GM23338 (cell line): Measurements from ENCODE around the gene GIMAP6. TPM values are rescaled to one million over a fixed set of nuclear protein-coding genes. Genes with fewer than 3 reads are reported as not detected.

Experiments
- ATAC-seq: fragments of 200-7000 bp; cut with Tn5 transposase; 3 replicates; pipeline ENCODE4 v1.9.1; 2020
- DNase-seq: peaks from one replicate; pipeline ENCODE4 v3.0.0-alpha.2; 2015; ENCODE audit warnings: low spot score
- H2AFZ ChIP-seq: fragments of 200-600 bp; sonication (generic); 2 replicates; pipeline ENCODE4 v1.8.0; 2016; ENCODE audit warnings: antibody characterized with exemption, mild to moderate bottlenecking, moderate library complexity
- H3F3A ChIP-seq: fragments of 200-600 bp; sonication (generic); replicated peaks from 2 replicates; pipeline ENCODE4 v1.8.0; 2017; ENCODE audit warnings: antibody characterized with exemption, mixed run types, low read depth
- H3K27ac ChIP-seq: fragments of 200-600 bp; sonication (generic); 2 replicates; pipeline ENCODE4 v1.6.1; 2016; ENCODE audit warnings: low read depth
- H3K27me3 ChIP-seq: fragments of 200-600 bp; sonication (generic); 2 replicates; pipeline ENCODE4 v1.8.0; 2016; ENCODE audit warnings: mild to moderate bottlenecking, mixed run types, moderate library complexity; ENCODE audit not compliant: insufficient read depth
- H3K36me3 ChIP-seq: fragments of 200-600 bp; sonication (generic); 2 replicates; pipeline ENCODE4 v1.8.0; 2016; ENCODE audit warnings: mild to moderate bottlenecking; ENCODE audit not compliant: insufficient read depth
- H3K4me1 ChIP-seq: fragments of 200-600 bp; sonication (generic); 2 replicates; pipeline ENCODE4 v1.8.0; 2016; ENCODE audit warnings: mild to moderate bottlenecking, moderate library complexity; ENCODE audit not compliant: insufficient read depth
- H3K4me2 ChIP-seq: fragments of 200-600 bp; sonication (generic); 2 replicates; pipeline ENCODE4 v1.7.1; 2017; ENCODE audit warnings: mixed run types
- H3K4me3 ChIP-seq: fragments of 200-600 bp; sonication (generic); 2 replicates; pipeline ENCODE4 v1.6.1; 2016; ENCODE audit warnings: mixed run types
- H3K79me2 ChIP-seq: fragments of 200-600 bp; sonication (generic); replicated peaks from 2 replicates; pipeline ENCODE4 v1.8.0; 2017; ENCODE audit warnings: mild to moderate bottlenecking; ENCODE audit not compliant: insufficient read depth
- H3K9me2 ChIP-seq: fragments of 200-600 bp; sonication (generic); 2 replicates; pipeline ENCODE4 v1.8.0; 2017; ENCODE audit not compliant: insufficient read depth
- H4K20me1 ChIP-seq: fragments of 200-600 bp; sonication (generic); replicated peaks from 2 replicates; pipeline ENCODE4 v1.8.0; 2017; ENCODE audit warnings: mild to moderate bottlenecking; ENCODE audit not compliant: insufficient read depth
- H3K27ac Mint-ChIP-seq: 2 replicates; pipeline ENCODE4 v1.8.0; 2020; ENCODE audit warnings: inconsistent platforms, mild to moderate bottlenecking, moderate library complexity, mixed read lengths
- H3K27me3 Mint-ChIP-seq: 3 replicates; pipeline ENCODE4 v1.8.0; 2022; ENCODE audit warnings: low read depth, mild to moderate bottlenecking, moderate library complexity, mixed read lengths, inconsistent platforms; ENCODE audit not compliant: insufficient read depth, poor library complexity
- H3K36me3 Mint-ChIP-seq: 3 replicates; pipeline ENCODE4 v1.8.0; 2021; ENCODE audit warnings: low read depth, mild to moderate bottlenecking, inconsistent platforms, moderate library complexity, mixed read lengths
- H3K4me1 Mint-ChIP-seq: 3 replicates; pipeline ENCODE4 v1.8.0; 2020; ENCODE audit warnings: mild to moderate bottlenecking, inconsistent platforms, mixed read lengths
- H3K4me3 Mint-ChIP-seq: 3 replicates; pipeline ENCODE4 v1.8.0; 2021; ENCODE audit warnings: moderate library complexity, mild to moderate bottlenecking, inconsistent platforms, mixed read lengths
- H3K9me3 Mint-ChIP-seq: 3 replicates; pipeline ENCODE4 v1.8.0; 2020; ENCODE audit warnings: moderate library complexity, mild to moderate bottlenecking, inconsistent platforms, mixed read lengths
- CREB1 ChIP-seq: fragments of 250-450 bp; sonication (Bioruptor Pico); IDR thresholded peaks from 2 replicates; pipeline ENCODE4 v1.5.0; 2020; ENCODE audit warnings: low read depth, mild to moderate bottlenecking, moderate library complexity
- CTCF ChIP-seq, 2 experiments: fragments of 200-600 bp in 1 of 2; sonication (generic) in 1 of 2; conservative IDR thresholded peaks; 2 replicates each; pipeline versions ENCODE4 v1.5.1 to v1.6.1; 2016 to 2017; ENCODE audit warnings: antibody characterized with exemption in 2 of 2, low read depth in 2 of 2, mild to moderate bottlenecking in 2 of 2, moderate library complexity in 1 of 2
- ETS1 ChIP-seq: IDR thresholded peaks from 2 replicates; pipeline ENCODE4 v1.6.1; 2016; ENCODE audit warnings: antibody characterized with exemption
- EZH2 ChIP-seq: fragments of 200-600 bp; sonication (generic); IDR thresholded peaks from one replicate; pipeline ENCODE4 v1.8.0; 2017; ENCODE audit warnings: antibody characterized with exemption, mild to moderate bottlenecking, low read depth; ENCODE audit not compliant: unreplicated experiment
- JUNB ChIP-seq: IDR thresholded peaks from one replicate; pipeline ENCODE4 v1.6.1; 2016; ENCODE audit warnings: antibody characterized with exemption; ENCODE audit not compliant: unreplicated experiment
- NANOG ChIP-seq: IDR thresholded peaks from 2 replicates; pipeline ENCODE4 v1.6.1; 2016; ENCODE audit warnings: antibody characterized with exemption, borderline replicate concordance
- POLR2AphosphoS5 ChIP-seq: IDR thresholded peaks from 2 replicates; pipeline ENCODE4 v1.6.1; 2016; ENCODE audit warnings: antibody characterized with exemption, low read depth
- REST ChIP-seq: IDR thresholded peaks from one replicate; pipeline ENCODE4 v1.6.1; 2018; ENCODE audit warnings: antibody characterized with exemption; ENCODE audit not compliant: unreplicated experiment
- STAT1 ChIP-seq: IDR thresholded peaks from one replicate; pipeline ENCODE4 v1.6.1; 2016; ENCODE audit warnings: antibody characterized with exemption; ENCODE audit not compliant: unreplicated experiment
- ZNF114 ChIP-seq: fragments of 250-450 bp; sonication (Bioruptor Pico); IDR thresholded peaks from 2 replicates; pipeline ENCODE4 v1.5.0; 2020; ENCODE audit warnings: mild to moderate bottlenecking, moderate library complexity
- ZNF331 ChIP-seq: fragments of 250-450 bp; sonication (Bioruptor Pico); IDR thresholded peaks from 2 replicates; pipeline ENCODE4 v1.5.0; 2020; ENCODE audit warnings: low read depth, mild to moderate bottlenecking, moderate library complexity
- ZNF462 ChIP-seq: fragments of 250-450 bp; sonication (Bioruptor Pico); IDR thresholded peaks from 2 replicates; pipeline ENCODE4 v1.5.0; 2020; ENCODE audit warnings: mild to moderate bottlenecking, moderate library complexity
- long read RNA-seq: library from polyadenylated mRNA; unstranded; transcript quantifications from one replicate; pipeline ENCODE4 v2.0.0, GENCODE V29; 2020; ENCODE audit not compliant: unreplicated experiment
- polyA plus RNA-seq: library from polyadenylated mRNA; unstranded; fragments of >200 nt; fragmentation: Nextera tagmentation; extraction: Ambion mirVana; gene quantifications from 2 replicates; pipeline ENCODE4 v1.2.1, GENCODE V29; 2016
- total RNA-seq: library from RNA; depleted of rRNA; stranded (reverse); fragments of >200 nt; shearing (Covaris generic); gene quantifications from 2 replicates; pipeline ENCODE4 v1.2.3, GENCODE V29; 2014; rRNA removed

GIMAP6 gene
- total RNA-seq: not detected in 2 replicates
- polyA plus RNA-seq: not detected in 2 replicates
- long read RNA-seq: 0 reads

GRCh38 chr7:150631866-150632864 is at the start of gene GIMAP6:
TSS of gene GIMAP6 (minus strand) at chr7:150632385. CDS start at chr7:150630142, 2,243 bp downstream.
- H3K4me1 Mint-ChIP-seq: peaks cover 4% of the 10 kb centered on the region; the same call in 1 of the 3 replicates
- no peaks in the 10 kb centered on the region for H3K27me3 ChIP-seq
- 0 out of 2 replicates have a peak, but pooled peaks cover 2% of the 10 kb centered on the region for H3K9me2 ChIP-seq
- H4K20me1 ChIP-seq: no peaks in the 10 kb centered on the region
- H3K27ac Mint-ChIP-seq: no peak within 1 kb of the TSS; the same call in 1 of the 2 replicates
- ATAC-seq (no peak), DNase-seq (no peak)
- no peak within 1 kb of the TSS for H3K27ac ChIP-seq
- no peak within 1 kb of the TSS for H3K4me2 ChIP-seq
- no peak within 1 kb of the TSS for H3K4me3 ChIP-seq
- H2AFZ ChIP-seq: peak within 1 kb of the TSS; percentile 47; the same call in 1 of the 2 replicates
- peaks cover 4% of the 10 kb centered on the region for H3K27me3 Mint-ChIP-seq
- H3K4me1 ChIP-seq: no peaks in the 10 kb centered on the region; the same call in 1 of the 2 replicates
- H3K9me3 Mint-ChIP-seq: peaks cover 7% of the 10 kb centered on the region; the same call in 2 of the 3 replicates
- H3K79me2 ChIP-seq: no peaks in the 10 kb centered on the region
- no peaks in the 10 kb centered on the region for H3F3A ChIP-seq
- H3K36me3 ChIP-seq: no peaks in the 10 kb centered on the region
- H3K36me3 Mint-ChIP-seq: no peaks in the 10 kb centered on the region
- no peak within 1 kb of the TSS for H3K4me3 Mint-ChIP-seq
- TF ChIP-seq REST: no peak
- TF ChIP-seq POLR2AphosphoS5: no peak
- TF ChIP-seq ZNF114: no peak
- no peak for TF ChIP-seq JUNB
- no peak for TF ChIP-seq STAT1
- TF ChIP-seq ZNF462 (CRISPR knock-in tag): no peak
- TF ChIP-seq NANOG: no peak
- no peak for TF ChIP-seq CTCF (conservative IDR thresholded peaks at IDR 0.05; ENCODE audit: low read depth in 2 of 2)
- TF ChIP-seq CREB1 (CRISPR knock-in tag): no peak
- TF ChIP-seq ETS1: no peak
- no peak for TF ChIP-seq ZNF331 (CRISPR knock-in tag)
- no peak for TF ChIP-seq EZH2
